ENCODE results near the gene BBS7.

The BBS7 gene

GRCh38 chr4:121824171-121824527 is 46.1 kb downstream of the BBS7 start:
- Mint-ChIP-seq H3K9me3 (no peaks in the 10 kb centered on the region), H3K36me3 (ENCODE audit: low read depth) (peaks cover 8% of the 10 kb centered on the region), H3K27ac (peak overlapping the region; percentile 70 to 87 (median 84)), H3K4me1 (peaks cover 22% of the 10 kb centered on the region), H3K27me3 (ENCODE audit: low read depth) (no peaks in the 10 kb centered on the region), H3K4me3 (peak overlapping the region; percentile 86 to 94 (median 89))
- TF ChIP-seq CTCF (IDR thresholded peaks at IDR 0.05; ENCODE audit: unreplicated experiment in 3 of 3): no peak

GRCh38 chr4:121823505-121824170 is 46.6 kb downstream of the BBS7 start, which contains the start of gene CCNA2:
TSS of gene CCNA2 (minus strand) at chr4:121823883. CDS start at chr4:121823628, 255 bp downstream.
- Mint-ChIP-seq H3K4me3 (peak within 1 kb of the TSS; percentile 86 to 94 (median 89)), H3K9me3 (no peaks in the 10 kb centered on the region), H3K27me3 (ENCODE audit: low read depth) (no peaks in the 10 kb centered on the region), H3K4me1 (peaks cover 22% of the 10 kb centered on the region), H3K36me3 (ENCODE audit: low read depth) (peaks cover 12% of the 10 kb centered on the region), H3K27ac (peak within 1 kb of the TSS; percentile 72 to 92 (median 84))
- no peak for TF ChIP-seq CTCF (IDR thresholded peaks at IDR 0.05; ENCODE audit: unreplicated experiment in 3 of 3)

- H3K9me3 Mint-ChIP-seq: no peaks in the 10 kb centered on the region
- H3K4me1 Mint-ChIP-seq: peaks cover 22% of the 10 kb centered on the region
These were observed 47.3 kb downstream of the BBS7 start for GRCh38 chr4:121822796-121823504.

GRCh38 chr4:121822047-121822446 is 48.2 kb downstream of the BBS7 start:
- no peak for TF ChIP-seq CTCF (IDR thresholded peaks at IDR 0.05; ENCODE audit: unreplicated experiment in 3 of 3)
- peaks cover 17% of the 10 kb centered on the region for H3K36me3 Mint-ChIP-seq (ENCODE audit: low read depth)
- peak overlapping the region; percentile 86 to 94 (median 89) for H3K4me3 Mint-ChIP-seq
- no peaks in the 10 kb centered on the region for H3K9me3 Mint-ChIP-seq
- H3K27ac Mint-ChIP-seq: peak overlapping the region in 1 of 3 experiments; percentile 92
- peaks cover 22% of the 10 kb centered on the region for H3K4me1 Mint-ChIP-seq
- H3K27me3 Mint-ChIP-seq (ENCODE audit: low read depth): no peaks in the 10 kb centered on the region

More at GRCh38 chr4:121822796-121823504, 47.3 kb downstream of the BBS7 start:
- Mint-ChIP-seq H3K27me3 (ENCODE audit: low read depth) (no peaks in the 10 kb centered on the region), H3K36me3 (ENCODE audit: low read depth) (peaks cover 17% of the 10 kb centered on the region), H3K27ac (peak overlapping the region; percentile 72 to 92 (median 84)), H3K4me3 (peak overlapping the region; percentile 86 to 94 (median 89))
- TF ChIP-seq CTCF (IDR thresholded peaks at IDR 0.05; ENCODE audit: unreplicated experiment in 3 of 3): no peak

- H3K27ac Mint-ChIP-seq: no peak overlapping the region
- no peak overlapping the region for H3K4me3 Mint-ChIP-seq
- H3K4me1 Mint-ChIP-seq: peaks cover 16% of the 10 kb centered on the region
- no peaks in the 10 kb centered on the region for H3K9me3 Mint-ChIP-seq
- H3K36me3 Mint-ChIP-seq (ENCODE audit: low read depth): peaks cover 27% of the 10 kb centered on the region
- TF ChIP-seq CTCF (IDR thresholded peaks at IDR 0.05; ENCODE audit: unreplicated experiment in 3 of 3): no peak
- H3K27me3 Mint-ChIP-seq (ENCODE audit: low read depth): no peaks in the 10 kb centered on the region
These were observed 50.9 kb downstream of the BBS7 start for GRCh38 chr4:121819216-121819965.
